Endothelial cell of hepatic sinusoid (primary cell): ENCODE results near the gene OASL.

Source experiments
- in situ Hi-C: cut with HindIII; loops from 2 replicates; pipeline ENCODE4 v1.10.0; 2017; ENCODE audit warnings: low sequenced_read_pairs

The OASL gene

GRCh38 chr12:120993496-120993895 is 45.5 kb downstream of the OASL start:
- in situ Hi-C loops, result no loop called here

DNA sequence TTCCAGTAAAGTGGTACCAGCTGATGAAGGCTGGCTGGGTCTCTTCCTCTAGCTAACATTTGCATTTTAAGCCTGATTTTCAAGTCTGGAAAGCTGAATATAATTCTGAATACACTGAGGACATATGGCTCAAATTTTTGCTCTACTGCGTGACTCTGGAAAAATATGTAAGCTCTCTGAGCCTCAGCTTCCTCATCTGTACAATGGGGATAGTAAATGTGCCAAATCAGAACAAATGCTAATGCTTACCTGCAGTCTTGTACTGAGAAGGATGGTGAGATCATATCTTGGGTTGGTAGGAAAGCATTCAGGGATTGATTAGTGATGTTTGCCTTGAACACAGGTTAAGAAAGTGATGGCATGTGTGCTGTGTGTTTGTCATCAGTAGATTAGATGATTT is 46.1 kb downstream of the OASL start:
- in situ Hi-C loops, result no loop called here

- in situ Hi-C loops, result no loop called here
These were observed 47.1 kb downstream of the OASL start for GRCh38 chr12:120991965-120992364.

DNA sequence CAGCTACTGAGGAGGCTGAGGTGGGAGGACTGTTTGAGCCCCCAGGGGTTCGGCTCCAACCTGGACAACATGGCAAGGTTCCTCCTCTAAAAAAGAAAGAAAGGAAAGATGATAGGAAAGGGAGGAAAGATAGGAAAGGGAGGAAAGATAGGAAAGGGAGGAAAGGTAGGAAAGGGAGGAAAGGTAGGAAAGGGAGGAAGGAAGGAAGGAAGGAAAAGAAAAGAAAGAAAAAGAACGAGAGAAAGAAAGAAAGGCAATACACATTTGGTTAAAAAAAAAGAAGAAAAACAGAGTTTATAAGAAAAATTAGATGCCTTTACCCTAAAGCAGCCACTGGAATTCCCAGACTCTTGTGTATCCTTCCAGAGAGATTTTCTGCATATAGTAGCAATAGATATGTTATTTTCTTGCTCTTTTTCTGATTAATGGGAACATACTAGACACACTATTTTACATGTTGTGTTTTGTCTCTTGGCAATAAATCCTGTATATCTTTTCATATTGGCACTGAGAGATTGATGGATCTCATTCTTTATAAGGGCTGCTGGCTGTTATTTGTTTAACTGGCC is 48.5 kb downstream of the OASL start:
- in situ Hi-C loops, result no loop called here

- in situ Hi-C loops, result loop anchor here (10.0 kb wide), 2 partner anchors 365 to 405 kb away; partner anchors contain the start of gene POP5
These were observed 49.4 kb downstream of the OASL start for GRCh38 chr12:120989687-120990086.

GRCh38 chr12:120988658-120989057 is 50.4 kb downstream of the OASL start:
- in situ Hi-C loops, result loop anchor here (10.0 kb wide), 2 partner anchors 364 to 404 kb away; partner anchors contain the start of gene POP5

- in situ Hi-C loops, result loop anchor here (10.0 kb wide), 2 partner anchors 363 to 403 kb away; partner anchors contain the start of gene POP5
These were observed 50.8 kb downstream of the OASL start for GRCh38 chr12:120988234-120988633.

GRCh38 chr12:120984351-120984898 is 54.6 kb downstream of the OASL start:
- in situ Hi-C loops, result loop anchor here (10.0 kb wide), 2 partner anchors 360 to 400 kb away; partner anchors contain the start of gene POP5

DNA sequence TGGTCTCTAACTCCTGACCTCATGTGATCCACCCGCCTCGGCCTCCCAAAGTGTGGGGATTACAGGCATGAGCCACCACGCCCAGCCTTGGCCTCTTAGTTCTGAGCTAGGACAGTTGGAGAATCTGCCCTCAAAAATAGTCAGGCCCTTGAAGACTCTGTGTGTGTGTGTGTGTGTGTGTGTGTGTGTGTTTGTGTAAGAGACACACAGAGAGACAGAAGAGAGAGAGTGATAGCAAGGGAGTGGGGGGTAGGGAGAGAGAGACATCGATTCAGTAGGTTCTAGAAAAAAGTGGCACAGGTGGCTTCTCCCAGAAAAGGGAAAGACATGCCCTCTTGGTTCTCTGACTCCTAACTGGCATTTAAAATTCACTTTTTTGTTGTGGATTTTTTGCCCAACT is 55.3 kb downstream of the OASL start:
- in situ Hi-C loops, result loop anchor here (10.0 kb wide), 2 partner anchors 359 to 399 kb away; partner anchors contain the start of gene POP5

- in situ Hi-C loops, result loop anchor here (10.0 kb wide), 2 partner anchors 358 to 398 kb away; partner anchors contain the start of gene POP5
These were observed 56.4 kb downstream of the OASL start for GRCh38 chr12:120982659-120983058.

GRCh38 chr12:120981407-120981941 is 57.6 kb downstream of the OASL start:
- in situ Hi-C loops, result loop anchor here (10.0 kb wide), 2 partner anchors 357 to 397 kb away; partner anchors contain the start of gene POP5

DNA sequence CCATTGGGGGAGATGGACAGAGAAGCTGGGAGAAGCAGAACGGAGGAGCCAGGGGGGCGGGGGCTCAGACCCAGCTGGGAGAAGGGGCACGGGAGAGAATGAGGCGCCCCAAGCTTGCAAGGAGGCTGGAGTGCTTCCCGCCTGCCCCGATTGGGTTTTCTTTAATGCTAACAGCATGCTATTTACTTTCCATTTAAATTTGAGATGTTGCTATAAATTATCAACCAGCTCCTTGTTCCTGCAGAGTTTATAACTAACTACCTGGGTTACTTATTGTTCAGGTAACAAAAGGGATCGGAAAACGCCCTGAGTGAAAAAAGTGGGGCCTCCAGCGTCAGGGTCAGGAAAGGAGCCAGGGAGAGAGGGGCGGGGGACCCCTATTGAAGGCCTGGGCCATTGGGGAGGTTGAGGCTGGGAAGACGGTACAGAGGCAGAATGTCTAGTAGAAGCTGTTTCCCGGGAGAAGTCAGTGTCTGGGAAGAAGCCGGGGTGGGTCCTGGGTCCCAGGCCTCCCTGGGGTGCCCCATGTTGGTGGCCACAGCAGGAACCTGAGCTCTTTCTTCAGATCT is 58.2 kb downstream of the OASL start:
- in situ Hi-C loops, result loop anchor here (10.0 kb wide), 2 partner anchors 356 to 396 kb away; partner anchors contain the start of gene POP5

DNA sequence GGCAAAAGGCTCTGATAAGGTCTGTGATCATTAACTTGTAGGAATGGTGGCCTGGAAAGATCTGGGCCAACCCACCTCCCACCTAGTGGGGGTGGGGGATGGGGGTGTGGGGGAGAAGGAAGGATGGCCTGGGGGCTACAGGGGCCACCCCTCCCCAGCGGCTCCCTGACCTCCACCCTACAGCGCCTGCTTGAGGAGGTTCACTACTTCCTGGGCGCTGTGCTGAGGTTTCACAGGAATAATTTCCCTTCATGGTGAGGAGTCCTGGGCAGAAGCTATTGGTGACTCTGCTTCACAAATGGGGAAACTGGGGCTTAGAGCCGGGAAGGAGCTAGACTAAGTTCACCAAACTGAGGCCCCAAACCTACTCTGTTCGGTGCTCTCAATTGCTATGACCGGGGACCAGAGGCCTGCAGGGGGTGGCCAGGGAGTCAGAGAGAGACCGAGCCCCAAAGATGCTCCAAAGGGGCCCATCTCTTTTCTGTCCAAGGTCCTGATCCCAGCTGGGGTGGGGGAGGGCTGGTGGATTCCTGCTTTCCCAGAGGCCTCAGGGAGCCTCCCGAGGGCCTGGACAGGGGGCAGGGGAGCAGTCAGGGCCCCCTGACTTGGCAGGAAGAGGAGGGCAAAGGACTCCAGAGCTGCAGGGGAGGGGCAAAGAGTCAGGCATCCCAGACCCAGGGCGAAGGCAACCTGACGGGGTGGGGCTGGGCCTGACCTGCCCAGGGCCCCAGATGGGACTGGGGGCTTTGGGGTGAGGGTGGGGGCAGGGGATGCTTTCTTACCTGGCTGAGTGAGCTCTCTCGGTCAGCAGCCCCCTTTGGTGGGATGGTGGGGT is 59.0 kb downstream of the OASL start:
- in situ Hi-C loops, result loop anchor here (10.0 kb wide), 2 partner anchors 355 to 395 kb away; partner anchors contain the start of gene POP5

DNA sequence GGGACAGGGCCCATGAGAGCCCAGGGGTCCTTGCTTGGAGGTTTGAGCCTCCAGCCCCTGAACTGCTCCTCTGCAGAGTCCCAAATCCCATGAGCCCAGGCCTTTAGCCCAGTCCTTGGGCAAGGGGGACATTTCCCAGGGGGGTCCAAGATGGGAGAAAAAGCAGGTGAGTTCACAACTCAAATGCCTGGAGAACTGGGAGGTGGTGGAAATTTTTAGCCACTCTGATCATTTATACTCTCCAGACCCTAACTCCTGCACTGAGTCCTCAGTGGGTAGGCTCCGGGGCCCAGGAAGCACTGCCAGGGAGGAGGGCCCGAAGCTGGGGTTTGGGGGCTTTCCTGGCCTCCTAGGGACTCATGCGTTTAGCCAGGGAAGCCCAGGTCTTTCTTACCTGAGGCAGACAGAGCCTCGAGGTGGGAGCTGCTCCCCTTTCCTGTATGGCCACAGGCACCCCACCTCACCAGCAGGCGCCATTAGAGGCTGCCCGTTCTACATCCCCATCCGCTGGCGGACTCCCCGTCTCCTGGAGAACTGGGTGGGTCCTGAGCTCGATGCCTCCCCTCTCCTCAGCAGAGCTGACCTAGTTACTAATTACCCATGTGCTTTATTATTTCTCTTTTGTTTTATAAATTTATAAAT is 59.7 kb downstream of the OASL start:
- in situ Hi-C loops, result no loop called here

DNA sequence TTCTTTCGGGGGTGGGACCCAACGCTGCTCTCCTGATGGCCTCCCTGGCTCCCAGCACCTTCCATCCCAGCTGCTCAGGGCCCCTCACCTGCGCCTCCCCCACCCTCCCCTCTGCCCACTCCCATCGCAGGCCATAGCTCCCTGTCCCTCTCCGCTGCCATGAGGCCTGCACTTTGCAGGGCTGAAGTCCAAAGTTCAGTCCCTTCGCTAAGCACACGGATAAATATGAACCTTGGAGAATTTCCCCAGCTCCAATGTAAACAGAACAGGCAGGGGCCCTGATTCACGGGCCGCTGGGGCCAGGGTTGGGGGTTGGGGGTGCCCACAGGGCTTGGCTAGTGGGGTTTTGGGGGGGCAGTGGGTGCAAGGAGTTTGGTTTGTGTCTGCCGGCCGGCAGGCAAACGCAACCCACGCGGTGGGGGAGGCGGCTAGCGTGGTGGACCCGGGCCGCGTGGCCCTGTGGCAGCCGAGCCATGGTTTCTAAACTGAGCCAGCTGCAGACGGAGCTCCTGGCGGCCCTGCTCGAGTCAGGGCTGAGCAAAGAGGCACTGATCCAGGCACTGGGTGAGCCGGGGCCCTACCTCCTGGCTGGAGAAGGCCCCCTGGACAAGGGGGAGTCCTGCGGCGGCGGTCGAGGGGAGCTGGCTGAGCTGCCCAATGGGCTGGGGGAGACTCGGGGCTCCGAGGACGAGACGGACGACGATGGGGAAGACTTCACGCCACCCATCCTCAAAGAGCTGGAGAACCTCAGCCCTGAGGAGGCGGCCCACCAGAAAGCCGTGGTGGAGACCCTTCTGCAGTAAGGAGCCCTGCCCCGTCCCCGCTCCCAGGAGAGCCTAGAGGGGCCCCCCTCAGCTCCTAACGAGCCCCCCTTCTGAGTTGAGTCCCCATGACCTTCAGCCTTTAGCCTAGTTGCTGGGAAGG is 60.5 kb downstream of the OASL start, which contains the start of gene HNF1A:
HNF1A (plus strand) TSS at position 248 of the 924 bp plus-strand sequence; CDS start at position 474, 226 bp downstream.
- in situ Hi-C loops, result no loop called here

GRCh38 chr12:120977531-120978295 is 61.3 kb downstream of the OASL start:
- in situ Hi-C loops, result no loop called here

DNA sequence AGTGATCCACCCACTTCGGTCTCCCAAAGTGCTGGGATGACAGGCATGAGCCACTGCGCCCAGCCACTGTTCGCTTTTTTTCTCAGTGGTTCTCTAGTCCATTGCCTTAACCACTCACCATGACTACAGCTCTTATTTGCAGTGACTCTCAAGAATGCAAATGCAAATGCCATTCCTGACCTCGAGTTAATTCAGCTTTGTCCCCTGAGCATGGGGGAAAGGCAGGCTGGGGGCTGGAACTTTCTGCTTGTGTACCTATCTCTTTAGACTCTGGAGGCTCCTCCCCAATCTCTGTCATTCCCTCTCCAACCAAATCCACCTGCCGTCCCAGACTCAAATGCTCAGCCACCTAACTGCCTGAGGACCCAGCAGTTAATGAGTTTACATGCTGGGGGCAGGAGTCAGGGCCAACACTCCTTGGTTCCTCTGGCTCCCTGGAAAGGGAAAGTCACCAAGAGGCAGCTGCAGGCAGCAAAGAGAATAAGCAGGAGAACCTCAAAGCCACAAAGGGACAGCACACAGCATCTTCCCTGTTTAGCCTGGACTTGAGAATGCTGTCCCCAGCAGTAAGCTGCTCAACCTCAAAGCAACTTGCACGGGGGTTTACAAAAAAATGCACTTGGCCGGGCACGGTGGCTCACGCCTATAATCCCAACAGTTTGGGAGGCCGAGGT is 66.0 kb downstream of the OASL start:
- in situ Hi-C loops, result no loop called here
